OCI-M1 (cell line): ENCODE data around the gene ARHGAP10.

Experiments used
- DNase-seq: peaks from one replicate; lab custom pipeline; 2025; lab: John Stamatoyannopoulos, UW

ARHGAP10 gene

GRCh38 chr4:147732518-147733235, 789 bp downstream of the ARHGAP10 start:
- DNase-seq: no peak

- DNase-seq: no peak
Measured at GRCh38 chr4:147733716-147734344, 1.9 kb downstream of the ARHGAP10 start.

GRCh38 chr4:147734496-147734895, 2.6 kb downstream of the ARHGAP10 start:
- DNase-seq: no peak

GRCh38 chr4:147735413-147736301, 3.8 kb downstream of the ARHGAP10 start:
- DNase-seq: no peak

- no peak for DNase-seq
Measured at GRCh38 chr4:147736458-147736857, 4.6 kb downstream of the ARHGAP10 start.

- DNase-seq: no peak
Measured at GRCh38 chr4:147737623-147738022, 5.7 kb downstream of the ARHGAP10 start.

- DNase-seq: no peak
Measured at GRCh38 chr4:147739239-147739823, 7.4 kb downstream of the ARHGAP10 start.

- DNase-seq: no peak
Measured at GRCh38 chr4:147740176-147740575, 8.3 kb downstream of the ARHGAP10 start.

- DNase-seq: no peak
Measured at GRCh38 chr4:147741190-147741788, 9.4 kb downstream of the ARHGAP10 start.

GRCh38 chr4:147747787-147748454, 16.0 kb downstream of the ARHGAP10 start:
- no peak for DNase-seq

GRCh38 chr4:147749811-147750321, 18.0 kb downstream of the ARHGAP10 start:
- no peak for DNase-seq

GRCh38 chr4:147753047-147753446, 21.2 kb downstream of the ARHGAP10 start:
- DNase-seq: no peak

GRCh38 chr4:147754037-147754445, 22.2 kb downstream of the ARHGAP10 start:
- DNase-seq: no peak

- DNase-seq: no peak
Measured at GRCh38 chr4:147755561-147756295, 23.8 kb downstream of the ARHGAP10 start.

GRCh38 chr4:147756417-147756816, 24.5 kb downstream of the ARHGAP10 start:
- DNase-seq: no peak

- no peak for DNase-seq
Measured at GRCh38 chr4:147760176-147760575, 28.3 kb downstream of the ARHGAP10 start.

- DNase-seq: no peak
Measured at GRCh38 chr4:147760695-147761094, 28.8 kb downstream of the ARHGAP10 start.

- no peak for DNase-seq
Measured at GRCh38 chr4:147761218-147761883, 29.5 kb downstream of the ARHGAP10 start.

GRCh38 chr4:147764337-147764736, 32.4 kb downstream of the ARHGAP10 start:
- no peak for DNase-seq

GRCh38 chr4:147765121-147765529, 33.2 kb downstream of the ARHGAP10 start:
- no peak for DNase-seq
